H1 (cell line): ENCODE data around the gene EVC2. TPM values are rescaled to one million over a fixed set of nuclear protein-coding genes. Genes with fewer than 3 reads are reported as not detected.

ENCODE experiments used
- CTCF ChIA-PET: fragments of 300-600 bp; sonication (Branson Sonifier 250); formaldehyde crosslinking; loops from one replicate; lab custom pipeline; 2021; ENCODE audit not compliant: partially characterized antibody; lab: Charles Lee
- POLR2A ChIA-PET: fragments of 300-600 bp; sonication (Branson Sonifier 250); formaldehyde crosslinking; loops from one replicate; lab custom pipeline; 2021; ENCODE audit warnings: inconsistent platforms; ENCODE audit not compliant: partially characterized antibody; lab: Charles Lee
- DNase-seq, 2 experiments: peaks; one replicate each; pipeline versions ENCODE4 v3.0.0 to v3.0.0-alpha.2; 2010 to 2022; ENCODE audit warnings: low spot score in 2 of 2, low read depth in 1 of 2, mixed read lengths in 1 of 2
- FAIRE-seq: peaks from 2 replicates; lab custom pipeline; 2011; peaks lifted over from hg19 to GRCh38; lab: Jason Lieb, UNC
- H2AFZ ChIP-seq: 2 replicates; pipeline ENCODE4 v1.8.1; 2012; ENCODE audit warnings: low read length, inconsistent platforms
- H2AK5ac ChIP-seq: 2 replicates; pipeline ENCODE4 v1.6.1; 2013; ENCODE audit warnings: low read depth, low read length
- H2BK120ac ChIP-seq: replicated peaks from 2 replicates; pipeline ENCODE3; 2013; ENCODE audit warnings: low read depth, low read length, inconsistent platforms
- H2BK12ac ChIP-seq: 2 replicates; pipeline ENCODE4 v1.6.1; 2013; ENCODE audit warnings: low read depth, low read length
- H2BK15ac ChIP-seq: 2 replicates; pipeline ENCODE4 v1.6.1; 2013; ENCODE audit warnings: low read length
- H2BK20ac ChIP-seq: 2 replicates; pipeline ENCODE4 v1.6.1; 2013; ENCODE audit warnings: low read length
- H2BK5ac ChIP-seq: 2 replicates; pipeline ENCODE4 v1.6.1; 2013; ENCODE audit warnings: low read depth, low read length
- H3K14ac ChIP-seq: 2 replicates; pipeline ENCODE4 v1.6.1; 2013; ENCODE audit warnings: inconsistent platforms; ENCODE audit not compliant: insufficient read length
- H3K18ac ChIP-seq: 2 replicates; pipeline ENCODE4 v1.6.1; 2013; ENCODE audit warnings: low read length; ENCODE audit errors: extremely low read depth
- H3K23ac ChIP-seq: 2 replicates; pipeline ENCODE4 v1.6.1; 2013; ENCODE audit warnings: inconsistent platforms; ENCODE audit not compliant: insufficient read length
- H3K23me2 ChIP-seq: 2 replicates; pipeline ENCODE4 v1.6.1; 2013; ENCODE audit warnings: low read depth, low read length
- H3K27ac ChIP-seq: 2 replicates; pipeline ENCODE4 v1.6.1; 2011; ENCODE audit warnings: low read depth, low read length, inconsistent platforms
- H3K27me3 ChIP-seq, 4 experiments: replicated peaks in 1 of 4; 1 replicate in 1 of 4; 2 replicates in 3 of 4; pipeline versions ENCODE4 v1.6.1 to v1.8.1; 2011 to 2013; ENCODE audit warnings: low read length in 3 of 4, mild to moderate bottlenecking in 3 of 4, inconsistent platforms in 2 of 4, mixed read lengths in 2 of 4, moderate library complexity in 1 of 4; ENCODE audit not compliant: control insufficient read depth in 3 of 4, insufficient read depth in 3 of 4; ENCODE audit errors: extremely low read depth in 1 of 4
- H3K36me3 ChIP-seq, 4 experiments: 2 replicates each; pipeline versions ENCODE4 v1.6.1 to v1.8.1; 2011 to 2013; ENCODE audit warnings: mild to moderate bottlenecking in 4 of 4, low read length in 3 of 4, moderate library complexity in 2 of 4, control low read depth in 1 of 4, inconsistent platforms in 1 of 4; ENCODE audit not compliant: insufficient read depth in 4 of 4, control insufficient read depth in 2 of 4
- H3K4ac ChIP-seq: replicated peaks from 2 replicates; pipeline ENCODE3; 2013; ENCODE audit warnings: low read length, low read depth, mixed read lengths, inconsistent platforms; ENCODE audit not compliant: insufficient read length
- H3K4me1 ChIP-seq, 4 experiments: replicated peaks in 1 of 4; 1 replicate in 1 of 4; 2 replicates in 3 of 4; pipeline versions ENCODE4 v1.6.1 to v1.8.1; 2011 to 2013; ENCODE audit warnings: low read length in 3 of 4, inconsistent platforms in 2 of 4, mixed read lengths in 1 of 4; ENCODE audit not compliant: insufficient read depth in 4 of 4, control insufficient read depth in 3 of 4
- H3K4me2 ChIP-seq, 2 experiments: 2 replicates each; pipeline versions ENCODE4 v1.6.1 to v1.8.1; 2011 to 2013; ENCODE audit warnings: low read depth in 2 of 2, low read length in 2 of 2, control low read depth in 1 of 2, inconsistent platforms in 1 of 2, mild to moderate bottlenecking in 1 of 2; ENCODE audit not compliant: insufficient read depth in 1 of 2
- H3K4me3 ChIP-seq, 4 experiments: fragments of 200-600, 300-600 bp in 1 of 4; sonication (generic), shearing (Covaris generic), sonication (Bioruptor Twin) in 1 of 4; 2 replicates each; pipeline versions ENCODE4 v1.5.1 to v1.8.1; 2011 to 2016; ENCODE audit warnings: low read length in 4 of 4, low read depth in 3 of 4, control low read depth in 2 of 4, inconsistent platforms in 2 of 4, mild to moderate bottlenecking in 2 of 4, mixed read lengths in 1 of 4, moderate library complexity in 1 of 4; ENCODE audit not compliant: insufficient read depth in 2 of 4; ENCODE audit errors: extremely low read depth in 1 of 4
- H3K56ac ChIP-seq: replicated peaks from 2 replicates; pipeline ENCODE3; 2013; ENCODE audit warnings: low read depth, mild to moderate bottlenecking, mixed read lengths, low read length, inconsistent platforms; ENCODE audit not compliant: insufficient read length
- H3K79me1 ChIP-seq: 2 replicates; pipeline ENCODE4 v1.6.1; 2013; ENCODE audit warnings: low read depth, low read length, control low read depth
- H3K79me2 ChIP-seq, 2 experiments: 2 replicates each; pipeline versions ENCODE4 v1.6.1 to v1.8.1; 2012 to 2013; ENCODE audit warnings: low read length in 2 of 2, mild to moderate bottlenecking in 2 of 2, inconsistent platforms in 1 of 2; ENCODE audit not compliant: insufficient read depth in 2 of 2, control insufficient read depth in 1 of 2
- H3K9ac ChIP-seq, 4 experiments: replicated peaks in 1 of 4; 1 replicate in 1 of 4; 2 replicates in 3 of 4; pipeline versions ENCODE4 v1.6.1 to v1.8.1; 2011 to 2013; ENCODE audit warnings: low read depth in 3 of 4, low read length in 3 of 4, control low read depth in 2 of 4, mild to moderate bottlenecking in 2 of 4, moderate library complexity in 2 of 4, inconsistent platforms in 1 of 4; ENCODE audit errors: extremely low read depth in 1 of 4
- H3K9me3 ChIP-seq, 2 experiments: 2 replicates each; pipeline versions ENCODE4 v1.6.1 to v1.8.1; 2012 to 2013; ENCODE audit warnings: mild to moderate bottlenecking in 2 of 2, moderate library complexity in 2 of 2, control low read depth in 1 of 2, inconsistent platforms in 1 of 2, low read depth in 1 of 2, low read length in 1 of 2, mixed read lengths in 1 of 2; ENCODE audit not compliant: insufficient read depth in 2 of 2
- H4K20me1 ChIP-seq, 2 experiments: replicated peaks in 1 of 2; 2 replicates each; pipeline versions ENCODE3 to v1.8.1; 2011 to 2013; ENCODE audit warnings: inconsistent platforms in 2 of 2, low read length in 2 of 2, mild to moderate bottlenecking in 1 of 2; ENCODE audit not compliant: insufficient read depth in 2 of 2, control insufficient read depth in 1 of 2
- H4K5ac ChIP-seq: 2 replicates; pipeline ENCODE4 v1.6.1; 2013; ENCODE audit warnings: low read length, low read depth, mixed read lengths, inconsistent platforms; ENCODE audit not compliant: insufficient read length
- H4K8ac ChIP-seq: 2 replicates; pipeline ENCODE4 v1.8.0; 2013; ENCODE audit warnings: mild to moderate bottlenecking, moderate library complexity, low read length, inconsistent platforms; ENCODE audit not compliant: insufficient read depth; ENCODE audit errors: extremely low read depth
- H4K91ac ChIP-seq: replicated peaks from 2 replicates; pipeline ENCODE3; 2013; ENCODE audit warnings: low read length, mixed read lengths, inconsistent platforms; ENCODE audit not compliant: insufficient read length
- ATF3 ChIP-seq: IDR thresholded peaks from 2 replicates; pipeline ENCODE4 v1.6.1; 2011; ENCODE audit warnings: low read depth, mild to moderate bottlenecking, low read length; ENCODE audit not compliant: insufficient read depth
- EZH2 ChIP-seq: fragments of 200-600 bp; sonication (generic); IDR thresholded peaks from 2 replicates; pipeline ENCODE4 v1.7.1; 2012; ENCODE audit warnings: low read depth, mild to moderate bottlenecking, moderate library complexity, low read length, inconsistent platforms; ENCODE audit not compliant: severe bottlenecking
- GABPA ChIP-seq: IDR thresholded peaks from 2 replicates; pipeline ENCODE4 v1.6.1; 2011; ENCODE audit warnings: mild to moderate bottlenecking, low read length, moderate library complexity, borderline replicate concordance; ENCODE audit not compliant: insufficient read depth
- HDAC2 ChIP-seq, 2 experiments: fragments of 300-600 bp in 1 of 2; sonication (generic) in 1 of 2; IDR thresholded peaks; 2 replicates each; pipeline ENCODE4 v1.6.1; 2011 to 2012; ENCODE audit warnings: low read depth in 2 of 2, low read length in 2 of 2, mild to moderate bottlenecking in 2 of 2, moderate library complexity in 2 of 2, borderline replicate concordance in 1 of 2, inconsistent platforms in 1 of 2
- HDAC6 ChIP-seq: IDR thresholded peaks from one replicate; pipeline ENCODE4 v1.7.1; 2012; ENCODE audit warnings: low read depth, mild to moderate bottlenecking, inconsistent platforms, low read length, moderate library complexity
- JUND ChIP-seq: IDR thresholded peaks from 2 replicates; pipeline ENCODE4 v1.6.1; 2011; ENCODE audit warnings: mild to moderate bottlenecking, improper control_type of control experiment, low read length
- NANOG ChIP-seq: IDR thresholded peaks from 2 replicates; pipeline ENCODE4 v1.6.1; 2011; ENCODE audit warnings: low read length, low read depth, mild to moderate bottlenecking, inconsistent platforms; ENCODE audit not compliant: insufficient read depth, poor library complexity, severe bottlenecking
- POU5F1 ChIP-seq: IDR thresholded peaks from 2 replicates; pipeline ENCODE4 v1.6.1; 2011; ENCODE audit warnings: low read depth, mild to moderate bottlenecking, low read length, moderate library complexity
- RBBP5 ChIP-seq: IDR thresholded peaks from 2 replicates; pipeline ENCODE4 v1.7.1; 2012; ENCODE audit warnings: low read depth, mild to moderate bottlenecking, inconsistent platforms, low read length, moderate library complexity, borderline replicate concordance
- SIRT6 ChIP-seq: IDR thresholded peaks from one replicate; pipeline ENCODE4 v1.7.1; 2012; ENCODE audit warnings: low read length, inconsistent platforms
- whole genome bisulfite sequencing, 2 experiments: shearing (Covaris generic) in 1 of 2; methylation state at CpG; one replicate each; pipeline versions ENCODE4 v1.1.6 to v1.1.7; 2013 to 2015; ENCODE audit warnings: low lambda C conversion rate in 2 of 2, mixed read lengths in 2 of 2, inconsistent platforms in 1 of 2, low coverage in 1 of 2, missing lambda C conversion rate in 1 of 2; ENCODE audit not compliant: insufficient replicate concordance in 2 of 2, insufficient coverage in 1 of 2, insufficient read length in 1 of 2; ENCODE audit errors: extremely low coverage in 1 of 2, missing lambda C conversion rate in 1 of 2; 5-methylcytosine and 5-hydroxymethylcytosine counted together
- polyA plus RNA-seq, 7 experiments: library from polyadenylated mRNA; depleted of rRNA in 3 of 7; stranded (reverse) in 5 of 7; unstranded in 2 of 7; fragments of >200 nt in 5 of 7; fragments of 200-250 nt in 2 of 7; gene quantifications; 1 replicate in 5 of 7; 2 replicates in 1 of 7; 4 replicates in 1 of 7; pipeline versions ENCODE4 v1.2.1 to v1.2.3, GENCODE V29; 2011 to 2013; ENCODE audit warnings: missing spikeins in 2 of 7, mixed read lengths in 2 of 7
- total RNA-seq: library from RNA; stranded (reverse); fragmentation: NEBNext Ultra II Directional; extraction: Animal tissue kit (Norgen Biotek cat#: 25700); gene quantifications from 2 replicates; pipeline ENCODE4 v1.2.1, GENCODE V29; 2021

Gene EVC2
- total and polyA plus RNA-seq, 2 of the 8 experiments (the other 6 are each of a cell fraction or from before 2014, with no cell fraction given) = 0.73 to 5.9 TPM

GRCh38 chr4:5747738-5748375, 39.5 kb upstream of the EVC2 start:
- no peak overlapping the region for H3K23ac ChIP-seq
- H3K27ac ChIP-seq = no peak overlapping the region
- H4K20me1 ChIP-seq = no peaks in the 10 kb centered on the region
- no peak overlapping the region for H2BK5ac ChIP-seq
- H2BK15ac ChIP-seq = no peak overlapping the region
- peaks cover 0 to 3% of the 10 kb centered on the region in 2 experiments; a peak in 1 of 4 replicates for H3K9me3 ChIP-seq
- ChIA-PET CTCF (interaction anchor here (0.6 kb wide), 1 partner anchor 10 kb away, joined by 3 read pairs; no protein-coding TSS in a partner anchor), POLR2A (interaction anchor here (1.3 kb wide), 1 partner anchor 12 kb away, joined by 5 read pairs; no protein-coding TSS in a partner anchor)
- no peak overlapping the region for H3K56ac ChIP-seq
- H2AFZ ChIP-seq = no peak overlapping the region
- H2AK5ac ChIP-seq = no peak overlapping the region
- H3K4me2 ChIP-seq = no peak overlapping the region
- no peaks in the 10 kb centered on the region for H3K79me1 ChIP-seq
- DNase-seq (no peak), FAIRE-seq (no peak)
- no peak overlapping the region for H3K18ac ChIP-seq
- no peak overlapping the region for H2BK20ac ChIP-seq
- H3K23me2 ChIP-seq = peaks cover 10% of the 10 kb centered on the region; the same call in 1 of the 2 replicates
- peaks cover 0 to 17% (median 10%) of the 10 kb centered on the region in 4 experiments; a peak in 5 of 8 replicates for H3K36me3 ChIP-seq
- no peak overlapping the region for H2BK120ac ChIP-seq
- H3K27me3 ChIP-seq = peaks cover 0 to 2% (median 0%) of the 10 kb centered on the region in 4 experiments; a peak in 1 of 7 replicates
- no peak overlapping the region for H3K9ac ChIP-seq
- no peak overlapping the region for H3K4me3 ChIP-seq
- H4K5ac ChIP-seq = no peak overlapping the region
- no peak overlapping the region for H2BK12ac ChIP-seq
- no peak overlapping the region for H3K14ac ChIP-seq
- no peak overlapping the region for H4K8ac ChIP-seq
- H3K79me2 ChIP-seq = no peaks in the 10 kb centered on the region
- H4K91ac ChIP-seq = no peak overlapping the region
- 96% methylated on average over 11 of the region's 11 CpGs; no CpG with 5 or more reads in 1 of the 2 experiments for WGBS, 2 experiments
- peaks cover 0 to 17% (median 13%) of the 10 kb centered on the region in 4 experiments; a peak in 6 of 7 replicates for H3K4me1 ChIP-seq
- no peak overlapping the region for H3K4ac ChIP-seq
- no peak for TF ChIP-seq RBBP5
- no peak for TF ChIP-seq GABPA
- TF ChIP-seq ATF3 = no peak
- TF ChIP-seq JUND = no peak
- no peak for TF ChIP-seq NANOG
- no peak for TF ChIP-seq HDAC6
- TF ChIP-seq HDAC2 (IDR thresholded peaks at IDR 0.05; ENCODE audit: borderline replicate concordance in 1 of 2, low read depth in 2 of 2, low read length in 2 of 2) = no peak
- TF ChIP-seq POU5F1 = no peak
- no peak for TF ChIP-seq EZH2
- no peak for TF ChIP-seq SIRT6
